Activated B cell treated with CpG ODN at 0.5 μM for 24 hours (primary cell): ENCODE data around the gene VAV2. TPM values are rescaled to one million over a fixed set of nuclear protein-coding genes. Genes with fewer than 3 reads are reported as not detected.

ENCODE experiments used
- ATAC-seq: fragments of 200-7000 bp; cut with Tn5 transposase; one replicate; pipeline ENCODE4 v1.10.0; 2021; ENCODE audit warnings: low read depth, mild to moderate bottlenecking, moderate library complexity
- CTCF ChIA-PET: fragments of 350-600 bp; sonication (Branson Sonifier 250); formaldehyde crosslinking; loops from one replicate; lab custom pipeline; 2021; ENCODE audit warnings: antibody characterized with exemption; lab: Charles Lee
- POLR2A ChIA-PET: fragments of 350-600 bp; sonication (Branson Sonifier 250); formaldehyde crosslinking; loops from one replicate; lab custom pipeline; 2021; ENCODE audit warnings: antibody characterized with exemption; lab: Charles Lee
- DNase-seq: peaks from one replicate; pipeline ENCODE4 v3.0.0; 2022
- H3K27ac Mint-ChIP-seq: one replicate; pipeline ENCODE4 v1.8.0; 2020; ENCODE audit warnings: mixed read lengths
- H3K27me3 Mint-ChIP-seq: one replicate; pipeline ENCODE4 v1.8.0; 2021; ENCODE audit warnings: mixed read lengths
- H3K36me3 Mint-ChIP-seq: one replicate; pipeline ENCODE4 v1.8.0; 2021; ENCODE audit warnings: low read depth, mixed read lengths
- H3K4me1 Mint-ChIP-seq: one replicate; pipeline ENCODE4 v1.8.0; 2021; ENCODE audit warnings: mixed read lengths
- H3K4me3 Mint-ChIP-seq: one replicate; pipeline ENCODE4 v1.8.0; 2020; ENCODE audit warnings: mild to moderate bottlenecking, mixed read lengths
- H3K9me3 Mint-ChIP-seq: one replicate; pipeline ENCODE4 v1.8.0; 2020; ENCODE audit warnings: mixed read lengths
- CTCF ChIP-seq: fragments of 200-600 bp; IDR thresholded peaks from one replicate; pipeline ENCODE4 v1.8.0; 2022; ENCODE audit warnings: antibody characterized with exemption, mild to moderate bottlenecking
- intact Hi-C: fragments of 100-400 bp; cut with micrococcal nuclease; formaldehyde crosslinking; loops from one replicate; pipeline ENCODE4 v1.15.1; 2024
- total RNA-seq: library from RNA; stranded (reverse); gene quantifications from 2 replicates; pipeline ENCODE4 v1.2.3, GENCODE V29; 2022

VAV2 gene
- total RNA-seq, 1 donor from 2014 or later = 99.6 TPM

- DNase-seq (no peak), ATAC-seq (no peak)
- peaks cover 4% of the 10 kb centered on the region for H3K4me1 Mint-ChIP-seq
- POLR2A ChIA-PET = no interaction called here
- intact Hi-C loops = no loop called here
- H3K27ac Mint-ChIP-seq = no peak overlapping the region
- no peaks in the 10 kb centered on the region for H3K36me3 Mint-ChIP-seq
- no peak for TF ChIP-seq CTCF
- H3K27me3 Mint-ChIP-seq = peaks cover 21% of the 10 kb centered on the region
- no peak overlapping the region for H3K4me3 Mint-ChIP-seq
- no peaks in the 10 kb centered on the region for H3K9me3 Mint-ChIP-seq
- CTCF ChIA-PET = interaction anchor here (1.5 to 2.5 kb wide), 3 partner anchors 15 to 266 kb away, joined by 3 to 8 read pairs (median 8); no protein-coding TSS in a partner anchor
Measured at GRCh38 chr9:133727876-133728441, 264.2 kb downstream of the VAV2 start.

GRCh38 chr9:133727277-133727875 is 264.7 kb downstream of the VAV2 start:
- H3K4me1 Mint-ChIP-seq = peaks cover 4% of the 10 kb centered on the region
- no peak overlapping the region for H3K4me3 Mint-ChIP-seq
- no peaks in the 10 kb centered on the region for H3K9me3 Mint-ChIP-seq
- DNase-seq = no peak
- no peak for TF ChIP-seq CTCF
- CTCF ChIA-PET = interaction anchor here (1.5 to 2.5 kb wide), 4 partner anchors 15 to 266 kb away, joined by 3 to 8 read pairs (median 6); no protein-coding TSS in a partner anchor
- H3K27ac Mint-ChIP-seq = no peak overlapping the region
- POLR2A ChIA-PET = no interaction called here
- intact Hi-C loops = no loop called here
- ATAC-seq = no peak
- H3K36me3 Mint-ChIP-seq = no peaks in the 10 kb centered on the region
- peaks cover 21% of the 10 kb centered on the region for H3K27me3 Mint-ChIP-seq

GRCh38 chr9:133726401-133727276 is 265.5 kb downstream of the VAV2 start:
- peaks cover 4% of the 10 kb centered on the region for H3K4me1 Mint-ChIP-seq
- DNase-seq = peak; percentile 13
- no peak overlapping the region for H3K27ac Mint-ChIP-seq
- CTCF ChIA-PET = interaction anchor here (1.5 to 2.5 kb wide), 4 partner anchors 16 to 267 kb away, joined by 3 to 8 read pairs (median 6); no protein-coding TSS in a partner anchor
- peak; percentile 28 for ATAC-seq
- no peak overlapping the region for H3K4me3 Mint-ChIP-seq
- no peaks in the 10 kb centered on the region for H3K36me3 Mint-ChIP-seq
- no peaks in the 10 kb centered on the region for H3K9me3 Mint-ChIP-seq
- POLR2A ChIA-PET = no interaction called here
- no peak for TF ChIP-seq CTCF
- intact Hi-C loops = loop anchor here (1.0 kb wide), 1 partner anchor 193 kb away; no protein-coding TSS in a partner anchor
- H3K27me3 Mint-ChIP-seq = peaks cover 22% of the 10 kb centered on the region

GRCh38 chr9:133725886-133726285 is 266.2 kb downstream of the VAV2 start:
- intact Hi-C loops = loop anchor here (1.0 kb wide), 1 partner anchor 193 kb away; no protein-coding TSS in a partner anchor
- ChIA-PET CTCF (interaction anchor here (1.5 kb wide), 1 partner anchor 122 kb away, joined by 3 read pairs; no protein-coding TSS in a partner anchor), POLR2A (no interaction called here)
- DNase-seq = no peak
- Mint-ChIP-seq H3K4me3 (no peak overlapping the region), H3K27me3 (peaks cover 29% of the 10 kb centered on the region), H3K36me3 (no peaks in the 10 kb centered on the region), H3K4me1 (peaks cover 4% of the 10 kb centered on the region), H3K9me3 (no peaks in the 10 kb centered on the region), H3K27ac (no peak overlapping the region)
- no peak for TF ChIP-seq CTCF
- no peak for ATAC-seq
